ENCODE results near the gene ATN1. TPM values are rescaled to one million over a fixed set of nuclear protein-coding genes. Genes with fewer than 3 reads are reported as not detected.

ATN1 gene
- total and polyA plus RNA-seq, 2 of the 4 experiments (the other 2 are of a cell fraction) = 3.4 to 58.7 TPM

DNA sequence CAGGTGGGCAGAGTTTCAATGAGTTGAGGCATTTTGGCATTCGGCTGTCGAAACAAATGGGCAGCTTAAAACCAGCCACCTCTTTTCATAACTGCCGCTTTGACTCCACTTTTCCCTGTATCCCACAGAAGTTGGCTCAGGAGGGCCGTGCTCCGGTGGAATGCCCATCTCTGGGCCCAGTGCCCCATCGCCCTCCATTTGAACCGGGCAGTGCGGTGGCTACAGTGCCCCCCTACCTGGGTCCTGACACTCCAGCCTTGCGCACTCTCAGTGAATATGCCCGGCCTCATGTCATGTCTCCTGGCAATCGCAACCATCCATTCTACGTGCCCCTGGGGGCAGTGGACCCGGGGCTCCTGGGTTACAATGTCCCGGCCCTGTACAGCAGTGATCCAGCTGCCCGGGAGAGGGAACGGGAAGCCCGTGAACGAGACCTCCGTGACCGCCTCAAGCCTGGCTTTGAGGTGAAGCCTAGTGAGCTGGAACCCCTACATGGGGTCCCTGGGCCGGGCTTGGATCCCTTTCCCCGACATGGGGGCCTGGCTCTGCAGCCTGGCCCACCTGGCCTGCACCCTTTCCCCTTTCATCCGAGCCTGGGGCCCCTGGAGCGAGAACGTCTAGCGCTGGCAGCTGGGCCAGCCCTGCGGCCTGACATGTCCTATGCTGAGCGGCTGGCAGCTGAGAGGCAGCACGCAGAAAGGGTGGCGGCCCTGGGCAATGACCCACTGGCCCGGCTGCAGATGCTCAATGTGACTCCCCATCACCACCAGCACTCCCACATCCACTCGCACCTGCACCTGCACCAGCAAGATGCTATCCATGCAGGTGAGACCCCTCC, 10.8 kb downstream of the ATN1 start:
- Histone ChIP-seq H4K5ac (ENCODE audit: low read depth, low read length) (no peak overlapping the region), H3K36me3 (ENCODE audit: control insufficient read depth, insufficient read depth, low read length) (peaks cover 64% of the 10 kb centered on the region), H3K9ac (ENCODE audit: low read depth, low read length) (no peak overlapping the region), H3K18ac (ENCODE audit: low read depth, low read length) (no peak overlapping the region), H2AK5ac (ENCODE audit: low read depth, low read length) (no peak overlapping the region; the same call in 1 of the 2 replicates), H3K56ac (ENCODE audit: extremely low read depth, insufficient read depth, low read length) (no peak overlapping the region), H3K23ac (ENCODE audit: low read depth, low read length) (no peak overlapping the region), H3K9me1 (ENCODE audit: insufficient read depth, low read length) (no peaks in the 10 kb centered on the region), H3K14ac (replicated peaks; ENCODE audit: low read depth, low read length) (no peak overlapping the region), H3K4ac (ENCODE audit: low read depth, low read length) (no peak overlapping the region; the same call in 1 of the 2 replicates), H2AK9ac (replicated peaks; ENCODE audit: low read depth, low read length, poor library complexity) (peak overlapping the region; percentile 96), H4K8ac (ENCODE audit: low read depth in 2 of 2, low read length in 2 of 2) (peak overlapping the region in 1 of 2 experiments; percentile 57; a peak in 1 of 4 replicates), H4K91ac (ENCODE audit: insufficient read depth, low read depth, low read length) (0 out of 2 replicates have a peak overlapping the region, but pooled peaks have one; percentile 2), H3K4me2 (ENCODE audit: low read depth, low read length) (peak overlapping the region; percentile 72), H3K4me1 (ENCODE audit: control insufficient read depth, insufficient read depth, low read length) (peaks cover 8% of the 10 kb centered on the region), H3K27ac (ENCODE audit: insufficient read depth, low read length) (no peak overlapping the region), H2BK120ac (ENCODE audit: low read depth, low read length) (no peak overlapping the region), H3K79me1 (ENCODE audit: low read depth in 1 of 2, low read length in 2 of 2) (peaks cover 13 to 57% of the 10 kb centered on the region in 2 experiments; a peak in 3 of 4 replicates), H3K4me3 (ENCODE audit: insufficient read depth, low read depth, low read length) (peak overlapping the region; percentile 46; the same call in 1 of the 2 replicates), H2BK15ac (ENCODE audit: low read depth, low read length) (no peak overlapping the region), H3K27me3 (ENCODE audit: control insufficient read depth, insufficient read depth, low read length) (no peaks in the 10 kb centered on the region), H4K20me1 (ENCODE audit: insufficient read depth, low read length) (peaks cover 15% of the 10 kb centered on the region; the same call in 1 of the 2 replicates), H2BK20ac (ENCODE audit: low read depth, low read length) (no peak overlapping the region), H2AFZ (replicated peaks; ENCODE audit: low read length, poor library complexity) (peak overlapping the region; percentile 93), H2BK5ac (ENCODE audit: low read depth, low read length, poor library complexity, severe bottlenecking) (no peak overlapping the region), H3K9me3 (ENCODE audit: control insufficient read depth, insufficient read depth, low read length) (no peaks in the 10 kb centered on the region)
- DNase-seq = no peak
- dilution Hi-C loops (cut with HindIII; ENCODE audit: low sequenced_read_pairs, unreplicated experiment) = no loop called here
- WGBS, 2 experiments (ENCODE audit: extremely low coverage in 2 of 2, insufficient read length in 1 of 2) = 89% methylated on average over 26 of the region's 32 CpGs; no CpG with 5 or more reads in 1 of the 2 experiments
- ChIA-PET POLR2A (ENCODE audit: unreplicated experiment) (interaction anchor here (0.5 kb wide), 1 partner anchor 47 kb away, joined by 3 read pairs; no protein-coding TSS in a partner anchor), CTCF (no interaction called here)
- TSS peak; percentile 29 for BruUV-seq (replicated peaks)
- intact Hi-C loops (cut with micrococcal nuclease) = loop anchor here (1.0 kb wide), 1 partner anchor 14 kb away; no protein-coding TSS in a partner anchor
- in situ Hi-C loops (cut with MboI; ENCODE audit: low sequenced_read_pairs) = no loop called here
- ATAC-seq (ENCODE audit: low read depth) = no peak
- TF ChIP-seq CEBPB (IDR thresholded peaks at IDR 0.05; ENCODE audit: low read depth, low read length) (no peak), POLR2A (IDR thresholded peaks at IDR 0.05; ENCODE audit: low read depth, low read length) (peak; percentile 1; the same call in 1 of the 2 replicates)

Data from IMR-90 (cell line).